MM.1S (cell line): Measurements from ENCODE around the gene GRIK5.

Experiments
- EZH2 ChIP-seq: fragments of 300-600 bp; sonication (generic); optimal IDR thresholded peaks from 2 replicates; pipeline ENCODE3; 2017; ENCODE audit warnings: low read depth, mild to moderate bottlenecking, antibody characterized with exemption, low read length, mixed read lengths
- TF ChIP-seq, protein P1 (sequence below): fragments of 300-600 bp; sonication (generic); IDR thresholded peaks from 2 replicates; pipeline ENCODE4 v1.5.1; 2016; ENCODE audit warnings: antibody characterized with exemption, low read length, mixed read lengths

DNA sequence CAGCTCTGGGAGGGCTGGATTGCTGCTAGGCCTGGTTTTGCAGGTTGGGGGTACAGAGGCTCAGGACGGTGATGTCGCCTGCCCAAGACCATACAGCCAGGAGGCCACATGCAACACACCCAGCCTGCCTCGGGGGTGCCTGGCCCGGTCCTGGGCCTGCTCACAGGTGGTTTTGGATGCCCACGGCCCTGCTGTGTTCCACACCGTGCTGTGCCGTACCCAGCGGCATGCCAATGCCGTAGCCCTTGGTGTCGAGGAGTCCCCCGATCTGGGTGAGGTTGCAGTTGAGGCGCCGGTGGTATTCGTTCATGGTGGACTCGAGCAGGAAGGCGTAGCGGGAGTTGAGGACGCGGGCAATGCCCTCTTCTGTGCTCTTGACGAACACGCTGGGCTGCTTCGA lies 64.5 kb downstream of the GRIK5 start:
- TF ChIP-seq, protein P1, sequence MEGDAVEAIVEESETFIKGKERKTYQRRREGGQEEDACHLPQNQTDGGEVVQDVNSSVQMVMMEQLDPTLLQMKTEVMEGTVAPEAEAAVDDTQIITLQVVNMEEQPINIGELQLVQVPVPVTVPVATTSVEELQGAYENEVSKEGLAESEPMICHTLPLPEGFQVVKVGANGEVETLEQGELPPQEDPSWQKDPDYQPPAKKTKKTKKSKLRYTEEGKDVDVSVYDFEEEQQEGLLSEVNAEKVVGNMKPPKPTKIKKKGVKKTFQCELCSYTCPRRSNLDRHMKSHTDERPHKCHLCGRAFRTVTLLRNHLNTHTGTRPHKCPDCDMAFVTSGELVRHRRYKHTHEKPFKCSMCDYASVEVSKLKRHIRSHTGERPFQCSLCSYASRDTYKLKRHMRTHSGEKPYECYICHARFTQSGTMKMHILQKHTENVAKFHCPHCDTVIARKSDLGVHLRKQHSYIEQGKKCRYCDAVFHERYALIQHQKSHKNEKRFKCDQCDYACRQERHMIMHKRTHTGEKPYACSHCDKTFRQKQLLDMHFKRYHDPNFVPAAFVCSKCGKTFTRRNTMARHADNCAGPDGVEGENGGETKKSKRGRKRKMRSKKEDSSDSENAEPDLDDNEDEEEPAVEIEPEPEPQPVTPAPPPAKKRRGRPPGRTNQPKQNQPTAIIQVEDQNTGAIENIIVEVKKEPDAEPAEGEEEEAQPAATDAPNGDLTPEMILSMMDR = no peak
- TF ChIP-seq EZH2 = no peak
